ENCODE results near the gene SLC6A11. TPM values are rescaled to one million over a fixed set of nuclear protein-coding genes. Genes with fewer than 3 reads are reported as not detected.

SLC6A11 gene
- total RNA-seq, 2 experiments from 2014 or later: not detected

GRCh38 chr3:10918011-10918410 is 102.0 kb downstream of the SLC6A11 start:
- H3K9me3 ChIP-seq (ENCODE audit: low read length): no peaks in the 10 kb centered on the region
- POLR2A ChIA-PET: no interaction called here
- no peak overlapping the region for H3K27ac ChIP-seq (ENCODE audit: low read depth, low read length, poor library complexity, severe bottlenecking)
- no peak overlapping the region for H3K4me3 ChIP-seq (ENCODE audit: low read depth, low read length, poor library complexity, severe bottlenecking)
- H2AFZ ChIP-seq (ENCODE audit: low read length): no peak overlapping the region
- H3K36me3 ChIP-seq (ENCODE audit: insufficient read depth, low read length): no peaks in the 10 kb centered on the region
- no peaks in the 10 kb centered on the region for H3K79me2 ChIP-seq (ENCODE audit: insufficient read depth, low read depth, low read length)
- no peaks in the 10 kb centered on the region for H3K4me1 ChIP-seq (ENCODE audit: insufficient read depth, low read length, poor library complexity, severe bottlenecking)
- TF ChIP-seq EZH2phosphoT487 (IDR thresholded peaks at IDR 0.05; ENCODE audit: borderline replicate concordance, low read depth, low read length): no peak
- TF ChIP-seq CTCF (conservative IDR thresholded peaks at IDR 0.05; ENCODE audit: low read length): no peak
- H3K4me2 ChIP-seq (ENCODE audit: low read length): no peak overlapping the region
- intact Hi-C loops (cut with micrococcal nuclease; ENCODE audit: unreplicated experiment): no loop called here
- no peak for DNase-seq (ENCODE audit: low spot score)
- CTCF ChIA-PET (ENCODE audit: unreplicated experiment): no interaction called here
- H3K9me2 ChIP-seq (ENCODE audit: insufficient read depth, low read length): no peaks in the 10 kb centered on the region
- no TSS peak for BruUV-seq (replicated peaks)
- H4K20me1 ChIP-seq (ENCODE audit: insufficient read depth, low read length): no peaks in the 10 kb centered on the region

- CTCF ChIA-PET (ENCODE audit: unreplicated experiment): no interaction called here
- Histone ChIP-seq H4K20me1 (ENCODE audit: insufficient read depth, low read length) (no peaks in the 10 kb centered on the region), H2AFZ (ENCODE audit: low read length) (no peak overlapping the region), H3K4me2 (ENCODE audit: low read length) (no peak overlapping the region), H3K36me3 (ENCODE audit: insufficient read depth, low read length) (no peaks in the 10 kb centered on the region), H3K27ac (ENCODE audit: low read depth, low read length, poor library complexity, severe bottlenecking) (no peak overlapping the region), H3K9me3 (ENCODE audit: low read length) (no peaks in the 10 kb centered on the region), H3K4me1 (ENCODE audit: insufficient read depth, low read length, poor library complexity, severe bottlenecking) (no peaks in the 10 kb centered on the region), H3K79me2 (ENCODE audit: insufficient read depth, low read depth, low read length) (no peaks in the 10 kb centered on the region), H3K4me3 (ENCODE audit: low read depth, low read length, poor library complexity, severe bottlenecking) (no peak overlapping the region), H3K9me2 (ENCODE audit: insufficient read depth, low read length) (no peaks in the 10 kb centered on the region)
- POLR2A ChIA-PET: no interaction called here
- DNase-seq (ENCODE audit: low spot score): no peak
- BruUV-seq (replicated peaks): no TSS peak
- intact Hi-C loops (cut with micrococcal nuclease; ENCODE audit: unreplicated experiment): no loop called here
- TF ChIP-seq EZH2phosphoT487 (IDR thresholded peaks at IDR 0.05; ENCODE audit: borderline replicate concordance, low read depth, low read length): no peak
- TF ChIP-seq CTCF (conservative IDR thresholded peaks at IDR 0.05; ENCODE audit: low read length): no peak
These were observed 103.6 kb downstream of the SLC6A11 start for GRCh38 chr3:10919636-10920035.

- POLR2A ChIA-PET: no interaction called here
- DNase-seq (ENCODE audit: low spot score): no peak
- H3K4me3 ChIP-seq (ENCODE audit: low read depth, low read length, poor library complexity, severe bottlenecking): no peak overlapping the region
These were observed 109.6 kb downstream of the SLC6A11 start for GRCh38 chr3:10925436-10926255.

More at GRCh38 chr3:10925436-10926255, 109.6 kb downstream of the SLC6A11 start:
- Histone ChIP-seq H3K9me3 (ENCODE audit: low read length) (no peaks in the 10 kb centered on the region), H3K4me1 (ENCODE audit: insufficient read depth, low read length, poor library complexity, severe bottlenecking) (no peaks in the 10 kb centered on the region), H3K36me3 (ENCODE audit: insufficient read depth, low read length) (no peaks in the 10 kb centered on the region), H4K20me1 (ENCODE audit: insufficient read depth, low read length) (no peaks in the 10 kb centered on the region), H3K79me2 (ENCODE audit: insufficient read depth, low read depth, low read length) (no peaks in the 10 kb centered on the region), H3K9me2 (ENCODE audit: insufficient read depth, low read length) (no peaks in the 10 kb centered on the region), H3K27ac (ENCODE audit: low read depth, low read length, poor library complexity, severe bottlenecking) (no peak overlapping the region), H2AFZ (ENCODE audit: low read length) (no peak overlapping the region), H3K4me2 (ENCODE audit: low read length) (no peak overlapping the region)
- CTCF ChIA-PET (ENCODE audit: unreplicated experiment): no interaction called here
- TF ChIP-seq CTCF (conservative IDR thresholded peaks at IDR 0.05; ENCODE audit: low read length) (no peak), EZH2phosphoT487 (IDR thresholded peaks at IDR 0.05; ENCODE audit: borderline replicate concordance, low read depth, low read length) (no peak)
- BruUV-seq (replicated peaks): no TSS peak
- intact Hi-C loops (cut with micrococcal nuclease; ENCODE audit: unreplicated experiment): no loop called here

Data from OCI-LY7 (cell line).